RCC 7860 (cell line): ENCODE data around the gene KRT15.

Experiments
- DNase-seq: peaks from one replicate; pipeline ENCODE4 v3.0.0-alpha.2; 2015; ENCODE audit warnings: low spot score
- FAIRE-seq: peaks from 2 replicates; lab custom pipeline; 2012; peaks lifted over from hg19 to GRCh38; lab: Jason Lieb, UNC

Gene KRT15

GRCh38 chr17:41518789-41519449, at the start of gene KRT15:
TSS of gene KRT15 (minus strand) at chr17:41518890. CDS start at chr17:41518827, 63 bp downstream.
- no peak for FAIRE-seq
- DNase-seq, result no peak

- no peak for FAIRE-seq
These were observed 48.6 kb upstream of the KRT15 start for GRCh38 chr17:41567317-41567716.

GRCh38 chr17:41565338-41565737, 46.6 kb upstream of the KRT15 start:
- no peak for DNase-seq
- no peak for FAIRE-seq

More at GRCh38 chr17:41567317-41567716, 48.6 kb upstream of the KRT15 start:
- DNase-seq, result no peak

GRCh38 chr17:41563607-41564170, 45.0 kb upstream of the KRT15 start:
- DNase-seq, result no peak

GRCh38 chr17:41561554-41561953, 42.9 kb upstream of the KRT15 start:
- no peak for DNase-seq
- FAIRE-seq, result no peak

More at GRCh38 chr17:41563607-41564170, 45.0 kb upstream of the KRT15 start:
- FAIRE-seq, result no peak

GRCh38 chr17:41559548-41559947, 40.9 kb upstream of the KRT15 start:
- FAIRE-seq, result no peak
- no peak for DNase-seq

- FAIRE-seq (no peak), DNase-seq (no peak)
These were observed 38.2 kb upstream of the KRT15 start for GRCh38 chr17:41556931-41557330.

- no peak for DNase-seq
- no peak for FAIRE-seq
These were observed 37.6 kb upstream of the KRT15 start for GRCh38 chr17:41556306-41556705.

GRCh38 chr17:41555105-41555887, 36.6 kb upstream of the KRT15 start:
- no peak for DNase-seq
- no peak for FAIRE-seq

GRCh38 chr17:41553987-41554680, 35.4 kb upstream of the KRT15 start:
- DNase-seq (no peak), FAIRE-seq (no peak)

- DNase-seq (no peak), FAIRE-seq (no peak)
These were observed 34.5 kb upstream of the KRT15 start for GRCh38 chr17:41553176-41553575.

GRCh38 chr17:41552455-41552854, 33.8 kb upstream of the KRT15 start:
- DNase-seq (no peak), FAIRE-seq (no peak)

- FAIRE-seq (no peak), DNase-seq (no peak)
These were observed 32.7 kb upstream of the KRT15 start for GRCh38 chr17:41551365-41551764.

GRCh38 chr17:41549596-41550039, 30.9 kb upstream of the KRT15 start:
- FAIRE-seq (no peak), DNase-seq (no peak)

GRCh38 chr17:41548844-41549595, 30.3 kb upstream of the KRT15 start:
- peak; percentile 82 for DNase-seq
- peak; percentile 78 for FAIRE-seq

GRCh38 chr17:41547921-41548843, 29.5 kb upstream of the KRT15 start:
- FAIRE-seq, result peak; percentile 95

GRCh38 chr17:41547378-41547841, 28.7 kb upstream of the KRT15 start:
- no peak for DNase-seq
- no peak for FAIRE-seq

More at GRCh38 chr17:41547921-41548843, 29.5 kb upstream of the KRT15 start:
- DNase-seq, result peak; percentile 100

- FAIRE-seq (no peak), DNase-seq (no peak)
These were observed 28.1 kb upstream of the KRT15 start for GRCh38 chr17:41546819-41547218.

- DNase-seq (no peak), FAIRE-seq (no peak)
These were observed 27.2 kb upstream of the KRT15 start for GRCh38 chr17:41545829-41546410.
